Right renal cortex interstitium (tissue), 3 donors: ENCODE results near the gene MIPOL1. TPM values are rescaled to one million over a fixed set of nuclear protein-coding genes. Genes with fewer than 3 reads are reported as not detected.
"Not testable (repeated sequence)": the region's sequence is repeated elsewhere in the genome, so short reads cannot be mapped to it uniquely, and the experiment has no call there.

Experiments used
- DNase-seq, 3 donors: peaks; one replicate each; pipeline ENCODE4 v3.0.0-alpha.2; 2013; ENCODE audit warnings: low read depth in 3 of 3, low spot score in 2 of 3
- polyA plus RNA-seq, 3 donors: library from polyadenylated mRNA; unstranded; fragments of 120-200 nt; gene quantifications; one replicate each; pipeline ENCODE4 v1.2.1, GENCODE V29; 2013; ENCODE audit not compliant: insufficient read length in 3 of 3

The MIPOL1 gene
- polyA plus RNA-seq, 3 donors: 9.6 to 14.1 (median 11.4) TPM

DNA sequence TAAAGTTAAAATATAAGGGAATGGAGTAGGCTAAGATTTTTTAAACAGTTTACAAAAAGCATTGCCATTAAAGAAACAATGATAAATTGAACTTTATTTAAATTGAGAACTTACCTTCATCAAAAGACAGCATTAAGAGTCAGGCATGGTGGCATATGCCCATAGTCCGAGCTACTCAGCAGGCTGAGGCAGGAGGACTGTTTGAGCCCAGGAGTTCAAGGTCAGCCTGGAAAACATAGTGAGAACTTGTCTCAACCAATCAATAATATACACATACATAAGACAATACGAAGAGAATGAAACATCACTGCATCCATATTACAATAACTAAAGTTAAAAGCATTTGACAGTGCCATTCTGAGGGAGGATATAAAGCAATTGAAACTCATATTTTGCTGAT, 299.7 kb downstream of the MIPOL1 start:
- no peak for DNase-seq

DNA sequence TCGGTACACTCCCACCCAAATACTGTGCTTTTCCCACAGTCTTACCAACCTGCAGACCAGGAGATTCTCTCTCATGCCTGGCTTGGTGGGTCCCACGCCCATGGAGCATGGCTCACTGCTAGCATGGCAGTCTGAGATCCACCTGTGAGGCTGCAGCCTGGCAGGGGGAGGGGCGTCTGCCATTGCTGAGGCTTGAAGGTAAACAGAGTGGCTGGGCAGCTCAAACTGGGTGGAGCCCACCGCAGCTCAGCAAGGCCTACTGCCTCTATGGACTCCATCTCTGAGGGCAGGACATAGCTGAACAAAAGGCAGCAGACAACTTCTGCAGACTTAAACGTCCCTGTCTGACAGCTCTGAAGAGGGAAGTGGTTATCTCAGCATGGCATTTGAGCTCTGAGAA, 304.1 kb downstream of the MIPOL1 start:
- no peak for DNase-seq

DNA sequence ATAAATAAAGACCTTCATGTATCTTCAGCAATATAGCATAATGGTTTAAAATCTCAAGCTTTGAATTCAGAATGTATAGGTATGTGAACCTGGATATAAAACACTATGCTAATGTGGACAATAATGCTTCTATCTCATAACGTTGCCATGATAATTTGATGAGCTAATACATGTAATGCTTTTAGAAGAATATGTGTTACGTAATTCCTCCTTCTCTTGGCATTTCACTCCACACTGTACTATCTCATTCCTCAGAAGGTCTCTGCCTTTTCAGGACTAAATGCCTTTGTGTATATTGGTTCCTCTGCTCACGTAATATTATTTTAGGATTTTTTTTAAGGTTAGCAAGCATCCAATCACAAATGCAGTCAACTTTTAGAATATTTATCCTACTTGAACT, 310.8 kb downstream of the MIPOL1 start:
- DNase-seq: no peak

DNA sequence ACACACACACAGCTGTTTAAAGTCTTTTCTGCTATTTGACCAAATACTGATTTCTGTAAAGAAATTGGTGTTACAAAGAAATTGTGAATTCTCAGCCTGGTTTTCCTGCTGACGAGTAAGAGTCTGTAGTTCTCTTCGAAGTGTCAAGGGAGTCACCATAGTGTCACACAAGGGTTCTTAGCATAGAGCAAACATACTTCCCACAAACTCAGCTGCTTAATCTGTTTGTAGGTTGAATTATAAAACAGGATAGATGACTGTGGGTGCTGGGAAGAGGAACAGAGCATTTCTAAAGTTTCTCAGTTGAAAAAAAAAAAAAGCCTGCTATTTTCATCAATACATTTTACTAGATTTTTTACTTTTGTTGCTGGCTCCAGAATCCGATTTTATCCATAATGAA, 314.4 kb downstream of the MIPOL1 start:
- DNase-seq: no peak

DNA sequence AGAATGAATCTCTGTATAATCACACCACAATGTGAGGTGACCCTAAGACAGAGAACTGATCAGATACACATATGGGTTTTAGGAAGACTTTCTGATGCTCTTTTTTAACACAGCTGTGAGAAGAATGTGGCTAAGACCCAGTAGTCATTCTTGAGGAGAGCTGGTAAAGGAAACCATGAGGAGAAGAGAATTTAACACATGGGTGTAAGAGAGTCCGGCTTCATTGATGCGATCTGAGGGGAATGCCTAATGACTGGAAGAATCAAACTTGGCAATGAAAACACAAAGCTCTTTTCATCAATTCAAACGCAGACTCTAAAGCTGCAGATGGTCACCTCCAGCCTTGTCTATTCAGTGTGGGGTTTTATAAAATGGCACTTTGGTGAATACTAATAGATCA, 318.0 kb downstream of the MIPOL1 start:
- no peak for DNase-seq

DNA sequence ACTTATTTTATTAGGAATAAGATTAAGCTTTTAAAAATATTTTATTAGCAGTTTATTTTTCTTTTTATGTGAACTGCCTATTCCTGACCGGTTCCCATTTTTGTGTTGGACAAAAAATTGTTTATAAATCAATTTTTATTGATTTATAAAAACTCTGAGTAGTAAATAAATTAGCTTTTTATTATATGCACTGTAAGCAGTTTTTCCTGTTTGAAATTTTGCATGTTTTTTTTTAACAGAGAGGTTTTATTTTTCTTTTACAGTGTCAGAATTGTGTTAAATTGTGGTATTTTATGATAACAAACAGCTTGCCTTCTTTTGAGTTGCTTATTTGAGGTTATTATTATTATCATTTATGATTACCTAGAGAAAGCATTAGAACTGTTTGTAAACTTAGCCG, 329.3 kb downstream of the MIPOL1 start:
- DNase-seq: no peak

DNA sequence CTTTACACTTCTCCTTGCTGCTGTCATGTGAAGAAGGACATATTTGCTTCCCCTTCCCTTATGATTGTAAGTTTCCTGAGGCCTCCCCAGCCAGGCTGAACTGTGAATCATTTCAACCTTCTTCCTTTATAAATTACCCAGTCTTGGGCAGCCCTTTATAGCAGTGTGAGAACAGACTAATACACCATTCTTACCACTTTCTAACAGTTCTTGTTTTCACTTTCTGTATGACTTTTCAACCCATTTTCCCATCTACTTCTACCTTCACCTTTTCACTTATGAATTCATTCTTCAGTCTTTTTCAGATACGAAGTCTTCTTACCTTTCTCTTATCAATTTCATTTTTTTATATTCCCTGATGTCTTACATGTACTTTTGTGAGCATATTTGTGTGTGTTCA, 342.3 kb downstream of the MIPOL1 start:
- DNase-seq: no peak

DNA sequence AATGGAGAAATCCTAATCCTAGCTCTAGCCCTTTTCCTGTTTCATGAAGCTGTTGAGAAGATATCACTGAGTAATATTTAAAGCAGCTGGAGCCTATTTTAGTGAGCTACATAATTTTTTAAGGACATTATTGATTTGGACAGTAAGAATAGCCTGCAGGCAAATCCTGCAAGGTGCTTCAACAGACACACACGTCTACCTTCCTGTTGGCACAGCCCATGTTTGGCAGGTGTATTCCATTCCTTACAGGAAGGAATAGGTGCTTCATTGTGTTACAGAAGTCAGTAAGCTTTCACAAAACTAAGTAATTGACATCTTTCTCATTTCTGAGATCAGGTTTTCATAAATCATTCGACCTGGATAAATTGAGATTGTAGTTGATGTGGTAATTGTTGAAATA, 346.7 kb downstream of the MIPOL1 start:
- no peak for DNase-seq

DNA sequence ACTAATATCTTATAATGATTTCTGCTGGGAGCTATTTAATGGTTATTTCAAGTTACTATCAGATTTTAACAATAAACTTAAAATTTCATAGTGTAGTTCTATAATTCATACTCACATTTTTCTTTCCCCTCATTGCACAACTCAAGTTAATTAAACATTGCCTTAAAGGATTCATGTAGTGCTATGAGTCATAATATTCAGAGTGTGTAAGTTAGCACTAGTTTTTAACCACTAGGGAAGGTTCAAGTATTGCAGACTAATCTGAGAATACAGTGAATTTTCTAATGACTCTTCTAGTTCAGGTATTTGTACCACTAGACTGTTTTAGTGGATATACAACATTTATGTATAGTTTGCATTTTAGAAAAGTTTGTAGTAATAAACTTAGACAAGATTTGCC, 347.4 kb downstream of the MIPOL1 start:
- no peak for DNase-seq

DNA sequence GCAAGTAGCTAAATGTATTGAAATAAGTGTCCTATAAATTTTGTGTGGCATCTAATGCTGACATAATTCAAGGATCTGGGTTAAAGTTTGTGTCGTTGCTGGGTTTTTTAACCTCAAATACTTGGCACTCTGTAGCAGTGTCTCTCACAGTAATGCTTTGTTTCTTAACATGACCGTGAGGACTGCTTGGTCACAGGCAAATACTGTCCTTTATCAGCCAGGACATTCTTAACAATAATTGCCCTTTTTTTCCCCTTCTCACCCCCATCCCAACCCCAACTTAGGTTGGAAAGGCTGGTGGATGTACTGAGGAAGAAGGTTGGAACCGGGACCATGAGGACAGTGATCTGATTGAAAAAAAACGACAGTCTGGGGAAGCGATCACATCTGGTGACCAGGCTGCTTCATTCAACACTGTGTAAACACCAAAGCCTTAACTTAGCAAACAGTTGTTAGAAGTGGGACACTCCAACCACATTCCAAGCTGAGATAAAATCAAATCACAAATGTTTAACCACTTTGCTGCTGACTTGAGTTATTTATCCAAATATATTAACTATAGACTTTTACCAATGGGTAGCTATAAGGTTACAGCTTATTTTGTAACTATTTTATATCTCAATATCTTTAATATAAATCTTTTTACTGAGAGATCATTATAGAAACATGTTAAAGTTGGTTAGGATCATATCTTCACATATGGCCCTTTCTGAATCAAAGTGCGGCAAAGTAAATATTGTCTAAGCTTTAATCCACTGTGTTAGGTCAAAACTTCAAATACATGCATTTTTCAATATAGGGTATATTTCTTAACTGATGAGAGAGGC, 349.1 kb downstream of the MIPOL1 start:
- no peak for DNase-seq

DNA sequence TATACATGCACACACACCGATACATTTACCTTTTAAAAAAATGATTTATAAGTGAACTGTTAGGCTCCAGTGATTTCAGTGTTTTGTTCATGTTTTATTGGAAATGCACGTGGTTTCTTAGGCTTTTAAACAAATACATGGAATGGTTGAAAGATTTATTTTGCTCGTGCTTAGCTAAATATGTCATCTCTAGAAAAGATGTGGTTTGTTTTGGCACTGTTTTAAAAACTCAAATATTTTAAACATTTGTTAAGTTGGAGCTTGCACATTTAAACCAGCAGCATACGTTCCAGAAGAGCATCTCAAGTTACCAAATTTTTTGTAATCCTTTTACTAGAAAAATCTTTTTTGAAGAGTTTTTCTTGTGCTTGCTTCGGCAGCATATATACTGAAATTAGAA, 352.8 kb downstream of the MIPOL1 start:
- no peak for DNase-seq

DNA sequence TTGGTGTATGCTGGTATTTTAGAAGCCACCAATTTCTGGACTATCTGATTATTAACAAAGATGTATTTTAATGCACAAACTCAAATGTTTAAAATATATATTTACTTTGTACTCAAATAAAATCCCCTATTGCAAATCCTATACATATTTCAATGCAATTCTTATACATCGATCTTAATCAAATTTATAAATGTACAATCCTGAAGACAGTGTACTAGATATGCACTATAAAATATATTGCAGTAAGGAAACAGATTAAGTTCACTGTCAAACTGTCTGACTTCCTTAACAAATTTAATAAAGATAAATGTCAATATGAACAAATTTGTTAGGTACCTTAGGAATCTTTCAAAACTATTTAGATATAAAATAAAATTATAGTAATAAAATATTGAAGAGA, 353.4 kb downstream of the MIPOL1 start:
- no peak for DNase-seq

DNA sequence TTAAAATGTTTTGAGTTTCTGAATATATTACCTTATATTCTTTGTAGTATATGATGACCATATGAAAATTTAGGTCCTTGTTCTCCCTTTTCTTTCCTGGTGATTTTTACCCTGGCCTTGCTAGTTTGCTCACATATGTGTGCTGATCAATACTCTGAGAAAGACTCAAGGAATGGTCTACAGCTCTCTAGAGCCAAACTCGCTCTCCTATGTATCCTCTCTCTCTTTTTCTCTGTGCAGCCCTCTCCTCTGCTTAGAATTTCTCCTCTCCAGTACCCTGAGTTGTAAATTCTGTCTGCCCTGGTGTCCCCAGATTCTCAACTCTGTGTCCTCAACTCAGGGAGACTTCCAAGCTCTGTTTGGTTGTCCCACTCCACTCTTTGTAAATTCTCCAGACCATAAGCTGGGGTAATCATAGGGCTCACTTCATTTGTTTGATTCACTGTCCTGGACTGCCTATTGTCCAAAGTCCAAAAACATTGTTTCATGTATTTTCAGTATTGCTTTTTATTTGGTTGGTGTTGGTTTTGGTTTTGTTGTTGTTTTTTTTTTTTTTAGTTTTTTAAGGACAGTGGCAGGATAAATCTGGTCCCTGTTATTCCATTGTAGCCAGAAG, 356.3 kb downstream of the MIPOL1 start:
- no peak for DNase-seq

DNA sequence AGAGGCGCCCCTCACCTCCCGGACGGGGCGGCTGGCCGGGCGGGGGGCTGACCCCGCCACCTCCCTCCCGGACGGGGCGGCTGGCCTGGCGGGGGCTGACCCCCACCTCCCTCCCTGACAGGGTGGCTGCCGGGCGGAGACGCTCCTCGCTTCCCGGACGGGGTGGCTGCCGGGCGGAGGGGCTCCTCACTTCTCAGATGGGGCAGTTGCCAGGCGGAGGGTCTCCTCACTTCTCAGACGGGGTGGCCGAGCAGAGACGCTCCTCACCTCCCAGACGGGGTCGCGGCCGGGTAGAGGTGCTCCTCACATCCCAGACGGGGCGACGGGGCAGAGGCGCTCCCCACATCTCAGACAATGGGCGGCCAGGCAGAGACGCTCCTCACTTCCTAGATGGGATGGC, 357.9 kb downstream of the MIPOL1 start:
- not testable (repeated sequence) for DNase-seq

DNA sequence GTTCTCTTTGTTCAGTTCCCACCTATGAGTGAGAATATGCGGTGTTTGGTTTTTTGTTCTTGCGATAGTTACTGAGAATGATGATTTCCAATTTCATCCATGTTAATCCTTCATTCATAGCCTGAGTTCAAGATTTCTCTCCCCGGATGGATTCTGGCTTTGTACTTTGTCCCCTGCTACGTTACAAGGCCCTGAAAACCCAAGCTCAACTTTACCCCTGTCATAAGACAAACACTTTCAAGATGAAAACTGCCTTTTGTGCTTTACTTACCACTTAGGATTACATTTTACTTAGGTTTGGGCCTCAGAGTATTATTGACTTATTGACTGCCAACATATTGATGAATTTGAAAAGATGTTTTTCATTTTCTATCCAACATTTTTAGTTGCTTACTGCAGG, 361.0 kb downstream of the MIPOL1 start:
- DNase-seq: no peak

DNA sequence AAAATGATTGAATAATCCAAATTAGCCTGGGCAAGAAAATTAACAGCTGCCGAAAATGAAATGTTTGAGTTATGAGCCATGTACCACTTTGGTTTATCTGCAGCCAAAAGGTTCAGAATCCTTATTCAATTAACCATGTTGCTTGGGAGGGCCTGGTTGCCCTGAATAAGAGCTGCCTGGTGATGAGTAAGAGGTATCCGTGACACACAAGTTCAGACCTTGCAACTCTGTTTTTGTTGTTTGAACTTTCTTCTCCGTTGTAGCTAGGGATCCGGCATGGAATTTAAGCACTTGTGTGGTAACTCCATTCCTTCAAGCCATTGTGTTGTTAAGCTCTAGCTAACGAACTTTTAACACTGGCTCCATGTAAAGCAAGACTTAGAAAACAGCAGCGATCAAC, 361.6 kb downstream of the MIPOL1 start:
- DNase-seq: no peak

DNA sequence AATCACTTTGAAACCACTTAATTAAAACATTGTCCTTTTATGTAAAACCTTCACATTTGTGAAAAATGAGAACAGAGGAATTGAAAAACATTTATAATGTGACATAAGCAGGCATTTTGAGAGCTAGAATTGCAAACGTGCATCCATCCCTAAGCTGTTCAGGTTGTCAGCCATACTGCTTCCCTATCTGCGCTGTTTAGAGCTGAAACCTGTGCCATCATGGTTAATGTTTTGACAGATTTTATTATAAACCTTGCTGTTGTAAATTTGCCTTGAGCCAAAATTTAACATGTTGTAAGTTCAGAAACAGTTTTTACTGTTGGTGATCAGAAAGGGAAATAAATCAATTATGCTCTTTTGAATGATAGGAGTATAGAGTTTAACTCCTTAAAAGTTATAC, 365.5 kb downstream of the MIPOL1 start:
- DNase-seq: no peak

DNA sequence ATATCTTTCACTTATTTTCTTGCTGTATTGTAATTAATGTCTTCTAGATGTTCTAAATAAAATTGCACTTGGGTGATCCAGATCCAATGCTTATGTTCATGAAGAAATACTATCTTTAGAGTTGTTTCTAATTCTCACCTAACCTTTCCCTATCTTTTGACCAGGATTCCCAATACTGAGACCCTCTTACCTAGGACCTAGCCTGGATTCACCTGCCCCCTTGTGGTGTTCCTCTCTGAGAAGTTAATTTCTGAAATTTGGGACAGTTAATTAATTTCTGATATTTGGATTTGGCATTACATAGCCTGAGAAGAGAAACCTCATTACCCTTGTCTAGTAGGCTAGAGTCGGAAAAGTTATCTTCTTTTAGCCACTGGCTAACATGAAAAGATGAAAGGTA, 367.8 kb downstream of the MIPOL1 start:
- DNase-seq: no peak

DNA sequence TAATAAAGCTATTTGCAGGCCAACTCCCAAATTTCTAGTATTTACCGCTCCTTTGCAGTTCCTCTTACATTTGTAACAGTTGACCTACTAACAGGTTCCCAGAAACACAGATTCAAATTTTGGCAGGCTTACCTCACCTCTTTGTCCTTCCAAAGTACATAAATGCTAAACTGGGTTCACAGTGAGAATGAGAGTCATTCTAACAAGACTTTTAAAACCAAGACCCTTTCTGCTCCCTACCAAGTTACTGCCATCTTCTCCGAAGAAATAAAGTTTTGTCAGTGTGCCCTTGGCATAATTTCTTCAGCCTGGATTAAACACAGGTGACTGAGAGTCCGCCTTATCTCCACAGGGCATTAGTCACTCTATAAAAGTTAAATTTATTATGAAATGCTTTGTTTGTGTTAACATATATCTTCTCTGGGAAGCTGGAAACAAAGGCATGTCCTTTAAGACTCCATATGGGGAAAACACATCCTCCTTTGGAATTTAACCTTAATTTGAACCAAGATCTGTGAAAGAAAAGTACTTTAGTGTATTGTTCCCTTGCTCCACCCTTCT, 369.2 kb downstream of the MIPOL1 start:
- DNase-seq: no peak

DNA sequence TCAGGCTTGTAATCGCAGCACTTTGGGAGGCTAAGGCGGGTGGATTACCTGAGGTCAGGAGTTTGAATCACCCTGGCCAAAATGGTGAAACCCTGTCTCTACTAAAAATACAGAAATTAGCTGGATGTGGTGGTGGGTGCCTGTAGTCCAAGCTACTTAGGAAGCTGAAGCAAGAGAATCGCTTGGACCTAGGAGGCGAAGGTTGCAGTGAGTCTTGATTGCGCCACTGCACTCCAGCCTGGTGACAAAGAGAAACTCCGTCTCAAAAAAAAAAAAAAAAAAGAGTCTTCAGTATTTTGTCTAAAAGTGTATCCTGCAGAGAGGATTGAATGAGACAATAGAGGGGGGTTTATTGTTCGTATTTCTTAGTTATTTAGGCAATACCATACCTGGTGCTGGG, 372.0 kb downstream of the MIPOL1 start:
- DNase-seq: no peak

DNA sequence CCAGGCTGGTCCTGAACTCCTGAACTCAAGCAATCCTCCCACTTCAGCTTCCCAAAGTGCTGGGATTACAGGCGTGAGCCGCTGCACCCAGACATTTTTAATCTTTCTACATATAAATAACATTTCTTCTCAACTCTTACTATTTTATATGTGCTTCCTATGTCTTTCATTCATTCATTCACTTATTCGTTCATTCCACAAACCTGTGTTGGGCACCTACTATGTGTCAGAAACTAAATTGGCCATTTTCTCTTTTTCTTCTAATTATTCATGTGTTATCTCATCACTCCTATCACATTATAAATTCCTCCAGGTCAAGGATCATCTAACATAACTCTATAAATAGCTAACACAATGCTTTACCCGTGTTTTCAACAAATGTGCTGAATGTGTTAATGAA, 373.7 kb downstream of the MIPOL1 start:
- DNase-seq: no peak

DNA sequence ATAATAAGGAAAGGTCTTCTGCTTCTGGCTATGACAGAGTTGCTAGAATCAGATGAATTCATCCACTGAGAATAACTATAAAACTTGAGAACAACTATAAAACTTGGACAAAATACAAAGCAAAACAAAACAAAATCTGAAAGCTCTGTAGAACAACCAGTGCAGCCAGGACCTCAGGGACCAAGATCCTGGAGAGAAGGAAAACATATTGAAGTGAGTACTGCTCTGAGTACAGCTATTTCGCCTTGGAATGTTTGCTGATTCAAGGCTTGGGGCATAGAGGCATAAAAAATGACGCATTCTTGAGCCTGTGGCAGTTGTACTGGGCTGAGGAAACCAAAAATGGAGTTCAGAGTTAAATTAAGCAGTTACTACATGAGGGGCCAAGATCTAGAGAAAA, 375.6 kb downstream of the MIPOL1 start:
- DNase-seq: no peak
